GM12872 (cell line): ENCODE measurements around the gene TPSG1.

ENCODE experiments used
- TF ChIP-seq, protein P1 (sequence below): IDR thresholded peaks from 3 replicates; pipeline ENCODE4 v1.5.1; 2011; ENCODE audit warnings: low read depth, mild to moderate bottlenecking, low read length, moderate library complexity; ENCODE audit not compliant: insufficient read depth

The TPSG1 gene

DNA sequence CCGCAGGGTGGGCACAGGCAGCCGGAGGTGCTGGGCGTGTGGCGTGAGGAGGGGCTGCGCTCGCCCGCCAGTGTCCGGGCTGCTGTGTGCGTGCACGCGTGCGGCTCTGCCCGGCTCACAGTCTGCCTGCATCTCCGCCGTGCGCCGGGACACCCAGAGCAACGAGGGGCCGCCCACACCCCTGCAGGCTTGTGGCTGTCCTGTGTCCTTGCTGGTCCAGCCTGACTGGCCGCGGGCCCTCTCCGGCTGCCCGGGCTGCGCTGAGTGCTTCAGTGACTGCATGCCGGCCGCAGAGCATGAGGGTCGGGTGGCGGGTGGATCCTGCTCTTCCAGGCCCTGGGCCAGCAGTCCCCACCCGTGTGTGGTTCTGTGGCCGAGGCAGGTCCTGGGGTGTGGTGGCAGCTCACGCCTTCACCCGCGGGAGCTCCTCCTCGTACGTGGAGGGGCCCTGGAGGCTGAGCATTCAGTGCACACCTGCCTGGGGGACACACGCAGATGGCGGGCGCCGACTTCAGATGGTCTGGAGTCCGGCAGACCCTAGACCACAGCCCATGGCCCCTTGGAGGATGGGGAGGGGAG lies 12.4 kb downstream of the TPSG1 start:
- TF ChIP-seq, protein P1, sequence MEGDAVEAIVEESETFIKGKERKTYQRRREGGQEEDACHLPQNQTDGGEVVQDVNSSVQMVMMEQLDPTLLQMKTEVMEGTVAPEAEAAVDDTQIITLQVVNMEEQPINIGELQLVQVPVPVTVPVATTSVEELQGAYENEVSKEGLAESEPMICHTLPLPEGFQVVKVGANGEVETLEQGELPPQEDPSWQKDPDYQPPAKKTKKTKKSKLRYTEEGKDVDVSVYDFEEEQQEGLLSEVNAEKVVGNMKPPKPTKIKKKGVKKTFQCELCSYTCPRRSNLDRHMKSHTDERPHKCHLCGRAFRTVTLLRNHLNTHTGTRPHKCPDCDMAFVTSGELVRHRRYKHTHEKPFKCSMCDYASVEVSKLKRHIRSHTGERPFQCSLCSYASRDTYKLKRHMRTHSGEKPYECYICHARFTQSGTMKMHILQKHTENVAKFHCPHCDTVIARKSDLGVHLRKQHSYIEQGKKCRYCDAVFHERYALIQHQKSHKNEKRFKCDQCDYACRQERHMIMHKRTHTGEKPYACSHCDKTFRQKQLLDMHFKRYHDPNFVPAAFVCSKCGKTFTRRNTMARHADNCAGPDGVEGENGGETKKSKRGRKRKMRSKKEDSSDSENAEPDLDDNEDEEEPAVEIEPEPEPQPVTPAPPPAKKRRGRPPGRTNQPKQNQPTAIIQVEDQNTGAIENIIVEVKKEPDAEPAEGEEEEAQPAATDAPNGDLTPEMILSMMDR: no peak

GRCh38 chr16:1211451-1212268 lies 13.4 kb downstream of the TPSG1 start:
- TF ChIP-seq, protein P1: no peak

DNA sequence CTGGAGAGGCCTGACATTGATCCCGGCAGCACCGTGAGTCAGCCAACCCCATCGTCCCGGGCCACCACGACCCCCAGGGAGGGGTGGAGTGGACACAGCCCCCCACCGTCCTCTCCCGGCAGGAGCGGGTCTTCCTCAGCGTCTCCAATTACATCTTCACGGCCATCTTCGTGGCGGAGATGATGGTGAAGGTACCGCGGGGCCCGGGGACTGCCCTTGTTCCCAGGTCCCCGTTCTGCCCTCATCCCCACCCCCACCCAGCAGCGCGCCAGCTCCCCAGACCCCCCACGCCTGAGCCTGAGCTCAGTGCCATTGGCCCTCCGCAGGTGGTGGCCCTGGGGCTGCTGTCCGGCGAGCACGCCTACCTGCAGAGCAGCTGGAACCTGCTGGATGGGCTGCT lies 14.6 kb downstream of the TPSG1 start:
- TF ChIP-seq, protein P1: no peak

DNA sequence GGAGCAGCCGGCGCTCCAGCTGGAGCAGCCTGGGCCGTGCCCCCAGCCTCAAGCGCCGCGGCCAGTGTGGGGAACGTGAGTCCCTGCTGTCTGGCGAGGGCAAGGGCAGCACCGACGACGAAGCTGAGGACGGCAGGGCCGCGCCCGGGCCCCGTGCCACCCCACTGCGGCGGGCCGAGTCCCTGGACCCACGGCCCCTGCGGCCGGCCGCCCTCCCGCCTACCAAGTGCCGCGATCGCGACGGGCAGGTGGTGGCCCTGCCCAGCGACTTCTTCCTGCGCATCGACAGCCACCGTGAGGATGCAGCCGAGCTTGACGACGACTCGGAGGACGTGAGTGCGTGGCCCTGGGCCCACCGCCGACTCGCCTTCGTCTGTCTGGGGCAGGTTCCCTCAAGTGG lies 16.0 kb downstream of the TPSG1 start:
- TF ChIP-seq, protein P1: no peak

DNA sequence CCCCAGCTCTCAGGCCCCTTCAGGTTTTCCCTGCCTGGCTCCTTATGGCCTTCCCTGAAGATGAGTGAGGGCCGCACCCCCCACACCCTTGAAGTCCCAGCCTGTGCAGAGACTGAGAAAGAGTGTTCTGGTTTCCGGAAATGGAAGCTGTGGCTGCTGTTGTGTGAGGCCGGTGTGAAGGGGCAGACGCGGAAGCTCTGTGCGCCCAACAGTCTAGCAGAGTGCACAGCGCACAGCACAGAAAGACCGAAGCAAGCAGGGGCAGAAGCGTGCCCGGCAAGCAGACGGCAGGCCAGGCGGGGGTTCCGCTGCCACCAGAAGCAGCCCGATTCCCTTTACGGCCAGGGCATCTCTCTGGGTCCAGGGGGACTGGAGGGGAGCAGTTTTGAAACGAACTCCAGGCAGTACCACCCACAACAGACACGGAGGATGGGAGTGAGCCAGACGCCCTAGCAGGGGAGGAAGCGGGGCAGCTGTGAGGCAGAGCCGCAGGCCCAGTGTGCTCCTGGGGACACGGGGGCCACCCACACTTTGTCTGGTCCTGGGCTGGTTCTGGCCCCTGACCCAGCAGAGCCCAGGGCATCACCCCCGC lies 16.7 kb downstream of the TPSG1 start:
- TF ChIP-seq, protein P1: no peak

- TF ChIP-seq, protein P1: no peak
Measured at GRCh38 chr16:1206786-1207185, 18.3 kb downstream of the TPSG1 start.

- TF ChIP-seq, protein P1: no peak
Measured at GRCh38 chr16:1206326-1206725, 18.7 kb downstream of the TPSG1 start.
